GM12864 (cell line): Measurements from ENCODE around the gene HIGD2B.
"Not testable (repeated sequence)": the region's sequence is repeated elsewhere in the genome, so short reads cannot be mapped to it uniquely, and the experiment has no call there.

Source experiments
- DNase-seq: peaks from one replicate; pipeline ENCODE4 v3.0.0-alpha.2; 2011; ENCODE audit warnings: low read depth
- H3K4me3 ChIP-seq: 2 replicates; pipeline ENCODE4 v1.5.1; 2011; ENCODE audit warnings: mild to moderate bottlenecking, low read depth, low read length, control low read depth
- CTCF ChIP-seq: IDR thresholded peaks from 2 replicates; pipeline ENCODE4 v1.5.1; 2011; ENCODE audit warnings: low read depth, mild to moderate bottlenecking, moderate library complexity, low read length, control low read depth, inconsistent platforms; ENCODE audit errors: missing control alignments

HIGD2B gene

GRCh38 chr15:72628249-72629067 lies 57.5 kb downstream of the HIGD2B start:
- H3K4me3 ChIP-seq, DNase-seq: not testable (repeated sequence)
- TF ChIP-seq CTCF, result peak; percentile 41

GRCh38 chr15:72626153-72626552 lies 59.8 kb downstream of the HIGD2B start:
- H3K4me3 ChIP-seq, DNase-seq: not testable (repeated sequence)
